Chondrocyte (in vitro differentiated cells): ENCODE data around the gene OAT. TPM values are rescaled to one million over a fixed set of nuclear protein-coding genes. Genes with fewer than 3 reads are reported as not detected.
A peak's percentile ranks its signal among the peaks of the same experiment; 100 is the strongest.

ENCODE experiments used
- DNase-seq: peaks from one replicate; pipeline ENCODE4 v3.0.0; 2021; ENCODE audit warnings: mixed read lengths, low spot score
- H3K27ac Mint-ChIP-seq: one replicate; pipeline ENCODE4 v1.8.0; 2021; ENCODE audit warnings: mild to moderate bottlenecking, moderate library complexity, mixed read lengths; ENCODE audit not compliant: unreplicated experiment
- H3K27me3 Mint-ChIP-seq: 2 replicates; pipeline ENCODE4 v1.8.0; 2021; ENCODE audit warnings: low read depth, mixed read lengths
- H3K36me3 Mint-ChIP-seq: 2 replicates; pipeline ENCODE4 v1.8.0; 2021; ENCODE audit warnings: low read depth, mixed read lengths
- H3K4me1 Mint-ChIP-seq: 2 replicates; pipeline ENCODE4 v1.8.0; 2021; ENCODE audit warnings: low read depth, mild to moderate bottlenecking, mixed read lengths
- H3K4me3 Mint-ChIP-seq: one replicate; pipeline ENCODE4 v1.8.0; 2021; ENCODE audit warnings: mild to moderate bottlenecking, moderate library complexity, mixed read lengths; ENCODE audit not compliant: unreplicated experiment
- H3K9me3 Mint-ChIP-seq: 2 replicates; pipeline ENCODE4 v1.8.0; 2021; ENCODE audit warnings: low read depth, mixed read lengths
- total RNA-seq: library from RNA; stranded (reverse); gene quantifications from 3 replicates; pipeline ENCODE4 v1.2.1, GENCODE V29; 2021
- TF ChIP-seq, protein P1 (sequence below): fragments of 200-600 bp; sonication (generic); IDR thresholded peaks from 2 replicates; pipeline ENCODE4 v1.5.0; 2021; ENCODE audit warnings: antibody characterized with exemption, mild to moderate bottlenecking, moderate library complexity

OAT gene
- total RNA-seq, 1 donor from 2014 or later: 152 TPM

DNA sequence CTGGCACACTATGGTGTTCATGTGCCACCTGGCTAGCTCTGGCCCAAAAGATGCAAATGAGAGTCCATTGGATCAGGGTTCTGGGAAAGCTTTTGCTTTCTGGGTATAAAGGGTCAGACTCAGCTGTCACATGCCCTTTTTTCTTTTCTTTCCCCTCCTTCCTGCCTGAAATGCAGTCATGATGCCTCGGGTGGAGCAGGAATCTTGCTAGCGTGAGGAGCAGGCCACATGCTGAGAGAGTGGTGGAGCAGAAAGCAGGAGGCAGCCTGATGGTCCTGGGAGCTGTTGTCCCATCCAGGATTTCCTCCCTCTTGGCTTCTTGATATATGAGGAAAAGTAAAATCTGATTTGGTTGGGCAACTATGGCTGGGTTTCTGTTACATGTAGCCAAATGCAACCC is 40.2 kb upstream of the OAT start:
- peaks cover 2% of the 10 kb centered on the region for H3K36me3 Mint-ChIP-seq
- H3K27ac Mint-ChIP-seq: no peak overlapping the region
- peaks cover 25% of the 10 kb centered on the region for H3K27me3 Mint-ChIP-seq
- peaks cover 8% of the 10 kb centered on the region for H3K4me1 Mint-ChIP-seq
- TF ChIP-seq, protein P1, sequence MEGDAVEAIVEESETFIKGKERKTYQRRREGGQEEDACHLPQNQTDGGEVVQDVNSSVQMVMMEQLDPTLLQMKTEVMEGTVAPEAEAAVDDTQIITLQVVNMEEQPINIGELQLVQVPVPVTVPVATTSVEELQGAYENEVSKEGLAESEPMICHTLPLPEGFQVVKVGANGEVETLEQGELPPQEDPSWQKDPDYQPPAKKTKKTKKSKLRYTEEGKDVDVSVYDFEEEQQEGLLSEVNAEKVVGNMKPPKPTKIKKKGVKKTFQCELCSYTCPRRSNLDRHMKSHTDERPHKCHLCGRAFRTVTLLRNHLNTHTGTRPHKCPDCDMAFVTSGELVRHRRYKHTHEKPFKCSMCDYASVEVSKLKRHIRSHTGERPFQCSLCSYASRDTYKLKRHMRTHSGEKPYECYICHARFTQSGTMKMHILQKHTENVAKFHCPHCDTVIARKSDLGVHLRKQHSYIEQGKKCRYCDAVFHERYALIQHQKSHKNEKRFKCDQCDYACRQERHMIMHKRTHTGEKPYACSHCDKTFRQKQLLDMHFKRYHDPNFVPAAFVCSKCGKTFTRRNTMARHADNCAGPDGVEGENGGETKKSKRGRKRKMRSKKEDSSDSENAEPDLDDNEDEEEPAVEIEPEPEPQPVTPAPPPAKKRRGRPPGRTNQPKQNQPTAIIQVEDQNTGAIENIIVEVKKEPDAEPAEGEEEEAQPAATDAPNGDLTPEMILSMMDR: no peak
- no peak overlapping the region for H3K4me3 Mint-ChIP-seq
- DNase-seq: no peak
- H3K9me3 Mint-ChIP-seq: no peaks in the 10 kb centered on the region

DNA sequence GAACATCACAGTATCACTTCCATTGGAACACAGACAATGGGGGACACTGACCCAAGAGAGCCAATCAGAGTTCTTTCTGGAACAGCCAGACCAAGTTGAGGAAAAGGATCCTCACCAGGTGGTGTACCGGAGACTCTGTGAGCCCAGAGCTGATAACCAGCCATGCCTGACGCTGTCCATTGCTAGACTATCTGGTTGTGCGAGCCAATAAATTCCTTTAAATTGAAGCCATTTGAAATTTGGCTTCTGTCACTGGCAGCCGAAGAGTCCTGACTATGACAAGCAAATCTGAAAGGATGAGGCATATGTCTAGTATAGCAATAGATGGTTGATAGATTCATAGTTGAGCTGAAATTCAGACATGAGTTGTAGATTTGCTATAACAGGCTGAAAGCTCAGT is 39.8 kb upstream of the OAT start:
- no peak overlapping the region for H3K4me3 Mint-ChIP-seq
- H3K9me3 Mint-ChIP-seq: no peaks in the 10 kb centered on the region
- H3K4me1 Mint-ChIP-seq: peaks cover 8% of the 10 kb centered on the region
- H3K27ac Mint-ChIP-seq: no peak overlapping the region
- TF ChIP-seq, protein P1: no peak
- peaks cover 2% of the 10 kb centered on the region for H3K36me3 Mint-ChIP-seq
- DNase-seq: no peak
- H3K27me3 Mint-ChIP-seq: peaks cover 30% of the 10 kb centered on the region

DNA sequence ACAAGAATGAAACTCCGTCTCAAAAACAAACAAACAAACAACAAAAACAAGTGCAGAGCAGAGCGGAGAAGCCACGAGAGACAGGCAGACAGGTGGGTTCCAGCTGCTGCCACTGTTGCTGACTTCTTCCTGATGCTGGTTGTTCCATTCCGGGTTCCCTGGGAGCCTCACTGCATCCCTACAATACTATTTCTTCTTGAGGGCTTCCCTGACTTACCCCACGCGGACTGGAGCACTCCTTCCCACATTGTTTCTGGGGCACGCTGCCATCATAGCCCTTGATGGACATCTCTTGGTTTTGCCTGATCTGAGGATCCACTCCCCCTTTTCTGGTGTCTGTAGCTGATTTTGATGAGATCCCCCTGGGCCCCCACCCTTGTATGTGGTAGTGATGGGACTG is 36.7 kb upstream of the OAT start:
- Mint-ChIP-seq H3K9me3 (no peaks in the 10 kb centered on the region), H3K27ac (no peak overlapping the region), H3K36me3 (peaks cover 2% of the 10 kb centered on the region), H3K4me3 (no peak overlapping the region), H3K4me1 (peaks cover 8% of the 10 kb centered on the region), H3K27me3 (peaks cover 52% of the 10 kb centered on the region)
- TF ChIP-seq, protein P1: no peak
- DNase-seq: peak; percentile 10

DNA sequence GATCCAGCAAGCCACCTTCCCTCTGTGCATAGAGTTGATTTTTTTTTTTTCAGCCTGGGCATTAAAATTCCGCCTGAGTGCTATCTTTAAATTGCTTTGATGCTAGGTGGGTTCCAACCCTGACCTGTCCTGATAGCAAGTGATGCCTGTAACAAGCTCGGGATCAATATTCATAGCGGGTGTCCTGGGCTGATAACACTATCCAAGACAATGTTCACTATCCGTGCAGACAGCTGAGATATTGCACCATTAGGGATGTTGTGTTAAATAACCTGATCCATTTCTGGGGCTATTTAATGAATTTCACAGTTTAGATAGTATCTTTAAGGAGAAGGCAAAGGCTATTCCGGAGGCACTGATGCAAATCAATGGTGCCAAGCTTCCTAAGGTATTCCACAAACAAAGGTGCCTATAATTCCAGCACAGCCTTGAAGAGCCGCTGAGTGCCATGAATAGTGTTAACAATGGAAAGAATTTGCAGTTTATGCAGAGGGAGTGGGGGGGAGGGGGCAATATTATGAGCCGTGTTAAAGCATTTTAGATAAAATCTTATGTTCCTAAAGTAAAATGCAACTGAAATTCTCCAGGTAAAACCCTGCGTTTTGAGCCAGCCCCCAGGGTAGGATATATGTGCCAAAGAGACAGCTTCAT is 35.4 kb upstream of the OAT start:
- Mint-ChIP-seq H3K36me3 (peaks cover 2% of the 10 kb centered on the region), H3K27ac (no peak overlapping the region), H3K27me3 (peaks cover 61% of the 10 kb centered on the region), H3K4me3 (no peak overlapping the region), H3K4me1 (peaks cover 18% of the 10 kb centered on the region), H3K9me3 (no peaks in the 10 kb centered on the region)
- TF ChIP-seq, protein P1: no peak
- no peak for DNase-seq

DNA sequence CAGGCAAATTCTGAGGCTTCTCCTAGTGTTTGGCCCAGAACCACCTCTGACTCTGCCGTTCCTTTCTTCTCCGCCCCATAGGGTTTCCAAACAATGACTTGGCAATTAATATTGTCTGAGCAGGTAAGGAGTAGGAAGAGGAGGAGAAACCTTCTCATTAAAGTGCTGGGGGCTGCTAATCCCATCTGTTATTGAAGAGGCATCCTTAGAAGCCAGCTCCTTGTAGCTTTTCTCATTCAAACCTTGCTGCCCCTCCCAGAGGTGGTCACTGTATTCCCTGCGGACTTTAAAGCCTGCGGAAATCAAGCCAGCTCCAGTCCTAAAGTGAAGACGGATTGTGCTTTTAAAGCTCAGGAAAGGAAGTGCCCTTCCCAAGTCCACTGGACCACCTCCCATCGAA is 32.6 kb upstream of the OAT start:
- Mint-ChIP-seq H3K27me3 (peaks cover 74% of the 10 kb centered on the region), H3K4me1 (peaks cover 31% of the 10 kb centered on the region), H3K4me3 (no peak overlapping the region)

More for the DNA sequence above, 32.6 kb upstream of the OAT start:
- Mint-ChIP-seq H3K36me3 (peaks cover 2% of the 10 kb centered on the region), H3K27ac (no peak overlapping the region), H3K9me3 (no peaks in the 10 kb centered on the region)
- TF ChIP-seq, protein P1: no peak
- DNase-seq: no peak
